Spleen (tissue), 3 donors: ENCODE data around the gene TNP2.

ENCODE experiments used
- POLR2A ChIP-seq, 3 donors: fragments of 450-650 bp; IDR thresholded peaks; one replicate each; pipeline ENCODE4 v1.5.1; 2017; ENCODE audit warnings: antibody characterized with exemption in 3 of 3, mild to moderate bottlenecking in 1 of 3
- POLR2AphosphoS5 ChIP-seq, 3 donors: sonication (generic); formaldehyde crosslinking; IDR thresholded peaks; one replicate each; pipeline ENCODE4 v1.5.1; 2017; ENCODE audit warnings: antibody characterized with exemption in 3 of 3

- TF ChIP-seq POLR2AphosphoS5 (IDR thresholded peaks at IDR 0.05) (no peak), POLR2A (IDR thresholded peaks at IDR 0.05) (no peak)
Measured at GRCh38 chr16:11290102-11290893, 21.2 kb upstream of the TNP2 start.
